IMR-90 (cell line): ENCODE data around the gene SMIM14. TPM values are rescaled to one million over a fixed set of nuclear protein-coding genes. Genes with fewer than 3 reads are reported as not detected.

Source experiments
- ATAC-seq: fragments of 200-7000 bp; cut with Tn5 transposase; 2 replicates; pipeline ENCODE4 v1.9.1; 2020; ENCODE audit warnings: low read depth, mild to moderate bottlenecking, moderate library complexity
- BruUV-seq: library from RNA; stranded (reverse); fragments of 400-500 nt; replicated peaks from 2 replicates; lab custom pipeline; 2021; lab: Mats Ljungman, UMichigan
- CTCF ChIA-PET: fragments of 300-600 bp; formaldehyde crosslinking; extraction: SDS; loops from one replicate; lab custom pipeline; 2021; ENCODE audit warnings: antibody characterized with exemption; lab: Yijun Ruan, JAX
- POLR2A ChIA-PET: fragments of 300-600 bp; sonication (Branson Sonifier 250); formaldehyde crosslinking; loops from one replicate; lab custom pipeline; 2022; ENCODE audit warnings: antibody characterized with exemption; ENCODE audit not compliant: unreplicated experiment; lab: Charles Lee
- DNase-seq: peaks from one replicate; pipeline ENCODE4 v3.0.0; 2013
- H2AFZ ChIP-seq: replicated peaks from 2 replicates; pipeline ENCODE3; 2013; ENCODE audit warnings: low read length, mild to moderate bottlenecking; ENCODE audit not compliant: poor library complexity
- H2AK5ac ChIP-seq: 2 replicates; pipeline ENCODE4 v1.6.1; 2013; ENCODE audit warnings: low read depth, low read length, inconsistent platforms
- H2AK9ac ChIP-seq: replicated peaks from 2 replicates; pipeline ENCODE3; 2013; ENCODE audit warnings: mild to moderate bottlenecking, low read depth, low read length, moderate library complexity; ENCODE audit not compliant: poor library complexity
- H2BK120ac ChIP-seq: 2 replicates; pipeline ENCODE4 v1.6.1; 2013; ENCODE audit warnings: low read depth, low read length, inconsistent platforms
- H2BK15ac ChIP-seq: 3 replicates; pipeline ENCODE4 v1.6.1; 2013; ENCODE audit warnings: low read depth, low read length, inconsistent platforms
- H2BK20ac ChIP-seq: 2 replicates; pipeline ENCODE4 v1.6.1; 2013; ENCODE audit warnings: low read depth, mild to moderate bottlenecking, inconsistent platforms, low read length, moderate library complexity
- H2BK5ac ChIP-seq: 2 replicates; pipeline ENCODE4 v1.6.1; 2013; ENCODE audit warnings: mild to moderate bottlenecking, low read depth, low read length, inconsistent platforms; ENCODE audit not compliant: poor library complexity, severe bottlenecking
- H3K14ac ChIP-seq: replicated peaks from 2 replicates; pipeline ENCODE4 v1.6.1; 2013; ENCODE audit warnings: low read depth, low read length, inconsistent platforms
- H3K18ac ChIP-seq: 2 replicates; pipeline ENCODE4 v1.6.1; 2013; ENCODE audit warnings: low read depth, low read length, control low read depth
- H3K23ac ChIP-seq: 2 replicates; pipeline ENCODE4 v1.6.1; 2013; ENCODE audit warnings: low read depth, low read length, inconsistent platforms
- H3K27ac ChIP-seq: 2 replicates; pipeline ENCODE4 v1.5.1; 2013; ENCODE audit warnings: mild to moderate bottlenecking, control low read depth, low read length; ENCODE audit not compliant: insufficient read depth
- H3K27me3 ChIP-seq: 2 replicates; pipeline ENCODE4 v1.6.1; 2013; ENCODE audit warnings: low read length; ENCODE audit not compliant: control insufficient read depth, insufficient read depth
- H3K36me3 ChIP-seq: 2 replicates; pipeline ENCODE4 v1.6.1; 2013; ENCODE audit warnings: low read length, mixed read lengths; ENCODE audit not compliant: control insufficient read depth, insufficient read depth
- H3K4ac ChIP-seq: 2 replicates; pipeline ENCODE4 v1.6.1; 2013; ENCODE audit warnings: low read depth, low read length, inconsistent platforms
- H3K4me1 ChIP-seq: 2 replicates; pipeline ENCODE4 v1.6.1; 2013; ENCODE audit warnings: low read length, mixed read lengths; ENCODE audit not compliant: control insufficient read depth, insufficient read depth
- H3K4me2 ChIP-seq: 2 replicates; pipeline ENCODE4 v1.6.1; 2013; ENCODE audit warnings: low read depth, mild to moderate bottlenecking, control low read depth, low read length, moderate library complexity
- H3K4me3 ChIP-seq: 2 replicates; pipeline ENCODE4 v1.5.1; 2013; ENCODE audit warnings: low read depth, mild to moderate bottlenecking, control low read depth, low read length, moderate library complexity; ENCODE audit not compliant: insufficient read depth
- H3K56ac ChIP-seq: 2 replicates; pipeline ENCODE4 v1.6.1; 2013; ENCODE audit warnings: low read length, inconsistent platforms; ENCODE audit not compliant: insufficient read depth; ENCODE audit errors: extremely low read depth
- H3K79me1 ChIP-seq, 2 experiments: 2 replicates each; pipeline ENCODE4 v1.6.1; 2013; ENCODE audit warnings: low read length in 2 of 2, inconsistent platforms in 1 of 2, low read depth in 1 of 2
- H3K9ac ChIP-seq: 2 replicates; pipeline ENCODE4 v1.6.1; 2013; ENCODE audit warnings: low read depth, low read length, control low read depth
- H3K9me1 ChIP-seq: 2 replicates; pipeline ENCODE4 v1.6.1; 2013; ENCODE audit warnings: low read length, inconsistent platforms; ENCODE audit not compliant: insufficient read depth
- H3K9me3 ChIP-seq: 2 replicates; pipeline ENCODE4 v1.6.1; 2013; ENCODE audit warnings: low read length; ENCODE audit not compliant: control insufficient read depth, insufficient read depth
- H4K20me1 ChIP-seq: 2 replicates; pipeline ENCODE4 v1.6.1; 2013; ENCODE audit warnings: low read length, inconsistent platforms; ENCODE audit not compliant: insufficient read depth
- H4K5ac ChIP-seq: 2 replicates; pipeline ENCODE4 v1.6.1; 2013; ENCODE audit warnings: mild to moderate bottlenecking, low read depth, low read length, control low read depth
- H4K8ac ChIP-seq, 2 experiments: 2 replicates each; pipeline ENCODE4 v1.6.1; 2013; ENCODE audit warnings: low read depth in 2 of 2, low read length in 2 of 2, control low read depth in 1 of 2, inconsistent platforms in 1 of 2
- H4K91ac ChIP-seq: 2 replicates; pipeline ENCODE4 v1.6.1; 2013; ENCODE audit warnings: low read depth, low read length, inconsistent platforms; ENCODE audit not compliant: insufficient read depth
- BHLHE40 ChIP-seq: fragments of 150-350 bp; IDR thresholded peaks from 2 replicates; pipeline ENCODE4 v1.6.1; 2016; ENCODE audit warnings: mild to moderate bottlenecking, low read depth, low read length
- CEBPB ChIP-seq: IDR thresholded peaks from 2 replicates; pipeline ENCODE4 v1.6.1; 2012; ENCODE audit warnings: low read depth, low read length, improper control_type of control experiment
- CHD1 ChIP-seq: IDR thresholded peaks from 2 replicates; pipeline ENCODE4 v1.6.1; 2012; ENCODE audit warnings: low read depth, low read length, improper control_type of control experiment
- CTCF ChIP-seq: conservative IDR thresholded peaks from 2 replicates; pipeline ENCODE4 v1.5.1; 2012; ENCODE audit warnings: mild to moderate bottlenecking, low read depth, low read length, improper control_type of control experiment
- FOS ChIP-seq: fragments of 150-350 bp; IDR thresholded peaks from 2 replicates; pipeline ENCODE4 v1.6.1; 2016; ENCODE audit warnings: low read depth, low read length
- MAFK ChIP-seq: IDR thresholded peaks from 2 replicates; pipeline ENCODE4 v1.6.1; 2012; ENCODE audit warnings: low read depth, low read length, improper control_type of control experiment
- MAZ ChIP-seq: IDR thresholded peaks from 2 replicates; pipeline ENCODE4 v1.6.1; 2012; ENCODE audit warnings: low read depth, mild to moderate bottlenecking, low read length, improper control_type of control experiment, moderate library complexity, borderline replicate concordance
- MXI1 ChIP-seq: IDR thresholded peaks from 2 replicates; pipeline ENCODE4 v1.6.1; 2012; ENCODE audit warnings: low read depth, mild to moderate bottlenecking, low read length, moderate library complexity, borderline replicate concordance
- NFE2L2 ChIP-seq: fragments of 150-350 bp; IDR thresholded peaks from 2 replicates; pipeline ENCODE4 v1.6.1; 2016; ENCODE audit warnings: low read depth, mild to moderate bottlenecking, low read length
- POLR2A ChIP-seq: IDR thresholded peaks from 2 replicates; pipeline ENCODE4 v1.6.1; 2012; ENCODE audit warnings: mild to moderate bottlenecking, low read depth, low read length
- RAD21 ChIP-seq: IDR thresholded peaks from 2 replicates; pipeline ENCODE4 v1.6.1; 2012; ENCODE audit warnings: low read length, improper control_type of control experiment
- RCOR1 ChIP-seq: IDR thresholded peaks from 2 replicates; pipeline ENCODE4 v1.6.1; 2012; ENCODE audit warnings: mild to moderate bottlenecking, low read length, improper control_type of control experiment; ENCODE audit not compliant: insufficient replicate concordance
- RFX5 ChIP-seq: IDR thresholded peaks from 2 replicates; pipeline ENCODE4 v1.8.0; 2012; ENCODE audit warnings: low read depth, mild to moderate bottlenecking, low read length, moderate library complexity
- SMC3 ChIP-seq: fragments of 150-350 bp; IDR thresholded peaks from 2 replicates; pipeline ENCODE4 v1.6.1; 2016; ENCODE audit warnings: low read depth, mild to moderate bottlenecking, antibody characterized with exemption, low read length, moderate library complexity
- WGBS, 2 experiments: methylation state at CpG; one replicate each; pipeline versions ENCODE4 v1.1.5 to v1.1.7; 2013; ENCODE audit warnings: missing lambda C conversion rate in 2 of 2; ENCODE audit not compliant: insufficient read length in 1 of 2; ENCODE audit errors: extremely low coverage in 2 of 2; 5-methylcytosine and 5-hydroxymethylcytosine counted together
- dilution Hi-C: fragments of 300-500 bp; cut with HindIII; formaldehyde crosslinking; loops from one replicate; pipeline ENCODE4 v1.14.3; 2018; ENCODE audit warnings: low sequenced_read_pairs; ENCODE audit not compliant: unreplicated experiment
- in situ Hi-C: fragments of 300-500 bp; cut with MboI; formaldehyde crosslinking; loops from 3 replicates; pipeline ENCODE4 v1.14.3; 2019; ENCODE audit warnings: low sequenced_read_pairs, inconsistent platforms, mixed read lengths
- intact Hi-C: fragments of 100-400 bp; cut with micrococcal nuclease; formaldehyde crosslinking; loops from 2 replicates; pipeline ENCODE4 v1.10.0; 2022
- polyA plus RNA-seq, 3 experiments: library from polyadenylated mRNA; depleted of rRNA; stranded (reverse); fragments of >200 nt; gene quantifications; 2 replicates each; pipeline ENCODE4 v1.2.3, GENCODE V29; 2012; ENCODE audit warnings: low replicate concordance in 1 of 3
- total RNA-seq: library from RNA; depleted of rRNA; stranded (reverse); fragments of >200 nt; gene quantifications from 2 replicates; pipeline ENCODE4 v1.2.3, GENCODE V29; 2012
- TF ChIP-seq, protein P1 (sequence below): fragments of 150-350 bp; IDR thresholded peaks from 2 replicates; pipeline ENCODE4 v1.6.1; 2017; ENCODE audit warnings: mild to moderate bottlenecking, antibody characterized with exemption, low read length, low read depth
- TF ChIP-seq, protein P2 (sequence below): fragments of 150-350 bp; IDR thresholded peaks from 2 replicates; pipeline ENCODE4 v1.6.1; 2016; ENCODE audit warnings: low read depth, mild to moderate bottlenecking, low read length, moderate library complexity, borderline replicate concordance

SMIM14 gene
- total and polyA plus RNA-seq, 2 of the 4 experiments (the other 2 are of a cell fraction) = 15.6 to 20.9 TPM

DNA sequence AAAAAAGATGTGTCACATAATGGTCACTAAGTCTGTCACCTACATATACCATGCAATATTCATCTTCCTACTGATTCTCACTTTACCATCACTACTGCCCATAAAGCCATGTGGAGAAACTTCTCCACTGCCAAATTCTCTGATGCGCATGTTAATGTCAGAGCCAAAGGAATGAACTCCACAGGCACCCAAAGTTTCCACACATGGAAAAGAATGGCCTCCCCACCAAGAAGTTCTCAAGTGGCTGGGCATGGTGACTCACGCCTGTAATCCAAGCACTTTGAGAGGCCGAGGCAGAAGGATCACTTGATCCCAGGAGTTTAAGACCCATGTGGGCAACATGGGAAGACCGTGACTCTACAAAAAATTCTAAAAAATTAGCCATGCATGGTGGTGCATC lies 67.6 kb downstream of the SMIM14 start:
- H2BK20ac ChIP-seq = no peak overlapping the region
- no peak overlapping the region for H2BK5ac ChIP-seq
- no peaks in the 10 kb centered on the region for H4K20me1 ChIP-seq
- H4K91ac ChIP-seq = no peak overlapping the region
- peaks cover 5% of the 10 kb centered on the region for H3K4me1 ChIP-seq
- peak; percentile 26 for DNase-seq
- H3K4me3 ChIP-seq = no peak overlapping the region
- WGBS, 2 experiments = 92% methylated on average over 2 of the region's 4 CpGs; no CpG with 5 or more reads in 1 of the 2 experiments
- no peak overlapping the region for H3K23ac ChIP-seq
- H3K9me3 ChIP-seq = no peaks in the 10 kb centered on the region
- no peak for ATAC-seq
- H2BK15ac ChIP-seq = no peak overlapping the region
- H4K5ac ChIP-seq = no peak overlapping the region
- CTCF ChIA-PET = no interaction called here
- no peak overlapping the region for H3K27ac ChIP-seq
- H3K27me3 ChIP-seq = no peaks in the 10 kb centered on the region
- BruUV-seq = no TSS peak
- H3K79me1 ChIP-seq = peaks cover 0 to 4% of the 10 kb centered on the region in 2 experiments; a peak in 1 of 4 replicates
- H3K18ac ChIP-seq = no peak overlapping the region
- H3K9me1 ChIP-seq = peaks cover 3% of the 10 kb centered on the region; the same call in 1 of the 2 replicates
- H3K4ac ChIP-seq = no peak overlapping the region
- intact Hi-C loops (no loop called here), dilution Hi-C loops (no loop called here), in situ Hi-C loops (no loop called here)
- no peaks in the 10 kb centered on the region for H3K36me3 ChIP-seq
- 0 out of 2 replicates have a peak overlapping the region, but pooled peaks have one; percentile 20 for H2AK5ac ChIP-seq
- H3K4me2 ChIP-seq = no peak overlapping the region
- H3K14ac ChIP-seq = no peak overlapping the region
- TF ChIP-seq MXI1 (no peak), BHLHE40 (no peak), POLR2A (no peak), RCOR1 (no peak), RAD21 (no peak), CHD1 (no peak), SMC3 (no peak), MAZ (no peak), MAFK (no peak), CEBPB (no peak), FOS (no peak), RFX5 (no peak), CTCF (no peak), NFE2L2 (no peak)
- TF ChIP-seq, protein P1, sequence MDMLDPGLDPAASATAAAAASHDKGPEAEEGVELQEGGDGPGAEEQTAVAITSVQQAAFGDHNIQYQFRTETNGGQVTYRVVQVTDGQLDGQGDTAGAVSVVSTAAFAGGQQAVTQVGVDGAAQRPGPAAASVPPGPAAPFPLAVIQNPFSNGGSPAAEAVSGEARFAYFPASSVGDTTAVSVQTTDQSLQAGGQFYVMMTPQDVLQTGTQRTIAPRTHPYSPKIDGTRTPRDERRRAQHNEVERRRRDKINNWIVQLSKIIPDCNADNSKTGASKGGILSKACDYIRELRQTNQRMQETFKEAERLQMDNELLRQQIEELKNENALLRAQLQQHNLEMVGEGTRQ = no peak
- TF ChIP-seq, protein P2, sequence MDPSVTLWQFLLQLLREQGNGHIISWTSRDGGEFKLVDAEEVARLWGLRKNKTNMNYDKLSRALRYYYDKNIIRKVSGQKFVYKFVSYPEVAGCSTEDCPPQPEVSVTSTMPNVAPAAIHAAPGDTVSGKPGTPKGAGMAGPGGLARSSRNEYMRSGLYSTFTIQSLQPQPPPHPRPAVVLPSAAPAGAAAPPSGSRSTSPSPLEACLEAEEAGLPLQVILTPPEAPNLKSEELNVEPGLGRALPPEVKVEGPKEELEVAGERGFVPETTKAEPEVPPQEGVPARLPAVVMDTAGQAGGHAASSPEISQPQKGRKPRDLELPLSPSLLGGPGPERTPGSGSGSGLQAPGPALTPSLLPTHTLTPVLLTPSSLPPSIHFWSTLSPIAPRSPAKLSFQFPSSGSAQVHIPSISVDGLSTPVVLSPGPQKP = no peak
- no peak overlapping the region for H4K8ac ChIP-seq
- POLR2A ChIA-PET = no interaction called here
- H3K56ac ChIP-seq = no peak overlapping the region
- no peak overlapping the region for H2BK120ac ChIP-seq
- no peak overlapping the region for H2AFZ ChIP-seq
- H2AK9ac ChIP-seq = no peak overlapping the region
- no peak overlapping the region for H3K9ac ChIP-seq
